Measurements from ENCODE around the gene MORC1.

MORC1 gene

GRCh38 chr3:109025896-109026295 is 92.0 kb downstream of the MORC1 start:
- DNase-seq, result no peak

- no peak for DNase-seq
These were observed 94.2 kb downstream of the MORC1 start for GRCh38 chr3:109023656-109024254.

GRCh38 chr3:109023167-109023566 is 94.8 kb downstream of the MORC1 start:
- DNase-seq, result no peak

- no peak for DNase-seq
These were observed 96.4 kb downstream of the MORC1 start for GRCh38 chr3:109021556-109021955.

GRCh38 chr3:109018828-109019227 is 99.1 kb downstream of the MORC1 start:
- DNase-seq, result no peak

GRCh38 chr3:109005443-109005842 is 112.5 kb downstream of the MORC1 start:
- no peak for DNase-seq

- DNase-seq, result no peak
These were observed 119.5 kb downstream of the MORC1 start for GRCh38 chr3:108998436-108998835.

GRCh38 chr3:108985844-108986243 is 132.1 kb downstream of the MORC1 start:
- DNase-seq, result no peak

GRCh38 chr3:108983051-108983450 is 134.9 kb downstream of the MORC1 start:
- DNase-seq, result no peak

- DNase-seq, result no peak
These were observed 141.9 kb downstream of the MORC1 start for GRCh38 chr3:108976058-108976457.

- DNase-seq, result no peak
These were observed 144.9 kb downstream of the MORC1 start for GRCh38 chr3:108973019-108973418.

- DNase-seq, result no peak
These were observed 145.5 kb downstream of the MORC1 start for GRCh38 chr3:108972482-108972881.

- DNase-seq, result no peak
These were observed 147.4 kb downstream of the MORC1 start for GRCh38 chr3:108970561-108970960.

GRCh38 chr3:108966773-108967172 is 151.2 kb downstream of the MORC1 start:
- DNase-seq, result no peak

GRCh38 chr3:108959017-108959416 is 158.9 kb downstream of the MORC1 start:
- DNase-seq, result no peak

- DNase-seq, result no peak
These were observed 164.2 kb downstream of the MORC1 start, which contains the start of gene GUCA1C for GRCh38 chr3:108953700-108954099. Gene GUCA1C, minus strand, starts transcription at chr3:108953879. Its CDS starts 117 bp downstream, at chr3:108953762.

GRCh38 chr3:108953210-108953609 is 164.7 kb downstream of the MORC1 start:
- no peak for DNase-seq

GRCh38 chr3:108951820-108952501 is 166.0 kb downstream of the MORC1 start:
- DNase-seq, result no peak

GRCh38 chr3:108947855-108948254 is 170.1 kb downstream of the MORC1 start:
- no peak for DNase-seq

- no peak for DNase-seq
These were observed 171.3 kb downstream of the MORC1 start for GRCh38 chr3:108946292-108947285.

GRCh38 chr3:108940568-108941263 is 177.2 kb downstream of the MORC1 start:
- DNase-seq, result no peak

- no peak for DNase-seq
These were observed 177.8 kb downstream of the MORC1 start for GRCh38 chr3:108940166-108940565.
